Fibroblast of villous mesenchyme (primary cell): ENCODE results near the gene ALG10. TPM values are rescaled to one million over a fixed set of nuclear protein-coding genes. Genes with fewer than 3 reads are reported as not detected.

ENCODE experiments used
- DNase-seq: peaks from one replicate; pipeline ENCODE4 v3.0.0-alpha.2; 2010; ENCODE audit warnings: low read depth
- H3K4me3 ChIP-seq: 2 replicates; pipeline ENCODE4 v1.5.1; 2011; ENCODE audit warnings: low read depth, mild to moderate bottlenecking, low read length
- CTCF ChIP-seq: IDR thresholded peaks from 2 replicates; pipeline ENCODE4 v1.5.1; 2012; ENCODE audit warnings: low read depth, mild to moderate bottlenecking, low read length; ENCODE audit not compliant: insufficient read depth
- small RNA-seq: library from RNA; depleted of rRNA; stranded (forward); fragments of <200 nt; gene quantifications from one replicate; pipeline ENCODE3, GENCODE V24; 2012
- total RNA-seq: library from RNA; depleted of rRNA; stranded (reverse); fragments of >200 nt; gene quantifications from 2 replicates; pipeline ENCODE4 v1.2.3, GENCODE V29; 2012

ALG10 gene
- total RNA-seq, 1 donor: 9.1 TPM

- DNase-seq: no peak
- H3K4me3 ChIP-seq: no peak overlapping the region
- no peak for TF ChIP-seq CTCF
Measured at GRCh38 chr12:34048714-34049113, 26.4 kb downstream of the ALG10 start.

GRCh38 chr12:34051486-34051885 lies 29.2 kb downstream of the ALG10 start:
- DNase-seq: no peak
- no peak overlapping the region for H3K4me3 ChIP-seq
- no peak for TF ChIP-seq CTCF

GRCh38 chr12:34054938-34055337 lies 32.6 kb downstream of the ALG10 start:
- no peak overlapping the region for H3K4me3 ChIP-seq
- DNase-seq: no peak
- no peak for TF ChIP-seq CTCF

Small RNAs within 50 kb of the gene (small RNA-seq; reads per million reads assigned to genes)
- gene RF00019: not detected
